ENCODE data around the gene LSS.

The LSS gene

GRCh38 chr21:46154955-46155513 lies 73.5 kb downstream of the LSS start:
- DNase-seq (ENCODE audit: low read depth in 2 of 2, low spot score in 1 of 2): no peak

GRCh38 chr21:46154155-46154954 lies 74.2 kb downstream of the LSS start:
- DNase-seq (ENCODE audit: low read depth in 2 of 2, low spot score in 1 of 2): no peak

- peak in 1 of 2 donors; percentile 29 for DNase-seq (ENCODE audit: low read depth in 2 of 2, low spot score in 1 of 2)
Observed at GRCh38 chr21:46153247-46154154, 75.1 kb downstream of the LSS start.

- no peak for DNase-seq (ENCODE audit: low read depth in 2 of 2, low spot score in 1 of 2)
Observed at GRCh38 chr21:46152927-46153246, 75.7 kb downstream of the LSS start.

DNA sequence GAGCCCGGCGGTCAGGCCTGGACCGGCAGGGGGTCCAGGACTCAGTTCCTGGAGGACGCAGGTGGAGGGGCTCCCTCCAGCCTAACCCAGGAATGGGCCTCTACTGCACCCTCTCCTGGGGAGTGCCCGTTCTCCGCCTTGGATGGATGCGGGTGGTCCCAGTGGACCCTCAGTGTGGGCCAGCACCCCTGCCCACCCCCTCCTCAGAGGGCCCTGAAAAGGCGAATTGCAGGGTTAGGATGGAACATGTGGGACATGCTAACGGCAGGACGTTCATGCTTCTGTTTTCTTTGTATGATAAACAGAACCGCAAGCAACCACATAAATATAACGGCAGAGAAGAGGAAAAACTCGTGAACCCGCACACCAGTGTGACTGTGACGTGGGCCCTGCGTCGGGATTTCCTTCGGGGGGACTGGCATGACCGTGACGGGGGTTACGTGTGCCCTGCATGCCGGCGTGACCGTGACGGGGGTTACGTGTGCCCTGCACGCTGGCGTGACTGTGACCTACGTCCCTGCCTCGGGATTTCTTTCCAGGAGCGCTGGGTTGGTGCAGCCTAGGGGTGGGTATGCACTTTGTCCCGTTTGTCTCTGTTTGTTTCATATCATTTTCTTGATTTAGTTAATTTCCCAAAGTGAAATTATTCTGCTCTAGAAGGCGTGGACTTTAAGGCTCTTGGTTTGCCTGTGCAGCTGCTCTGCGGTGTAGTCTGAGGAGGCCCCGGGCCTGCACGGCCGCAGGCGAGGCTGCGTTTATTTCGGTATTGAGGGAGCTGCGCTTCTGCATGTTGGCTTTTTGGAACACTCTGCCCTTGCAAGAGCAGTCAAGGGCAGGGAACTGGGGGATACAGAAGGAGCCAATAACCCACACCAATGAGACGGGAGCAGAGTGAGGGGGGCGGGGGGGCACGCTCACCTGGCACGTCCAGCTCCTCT lies 76.3 kb downstream of the LSS start:
- DNase-seq (ENCODE audit: low read depth in 2 of 2, low spot score in 1 of 2): no peak

DNA sequence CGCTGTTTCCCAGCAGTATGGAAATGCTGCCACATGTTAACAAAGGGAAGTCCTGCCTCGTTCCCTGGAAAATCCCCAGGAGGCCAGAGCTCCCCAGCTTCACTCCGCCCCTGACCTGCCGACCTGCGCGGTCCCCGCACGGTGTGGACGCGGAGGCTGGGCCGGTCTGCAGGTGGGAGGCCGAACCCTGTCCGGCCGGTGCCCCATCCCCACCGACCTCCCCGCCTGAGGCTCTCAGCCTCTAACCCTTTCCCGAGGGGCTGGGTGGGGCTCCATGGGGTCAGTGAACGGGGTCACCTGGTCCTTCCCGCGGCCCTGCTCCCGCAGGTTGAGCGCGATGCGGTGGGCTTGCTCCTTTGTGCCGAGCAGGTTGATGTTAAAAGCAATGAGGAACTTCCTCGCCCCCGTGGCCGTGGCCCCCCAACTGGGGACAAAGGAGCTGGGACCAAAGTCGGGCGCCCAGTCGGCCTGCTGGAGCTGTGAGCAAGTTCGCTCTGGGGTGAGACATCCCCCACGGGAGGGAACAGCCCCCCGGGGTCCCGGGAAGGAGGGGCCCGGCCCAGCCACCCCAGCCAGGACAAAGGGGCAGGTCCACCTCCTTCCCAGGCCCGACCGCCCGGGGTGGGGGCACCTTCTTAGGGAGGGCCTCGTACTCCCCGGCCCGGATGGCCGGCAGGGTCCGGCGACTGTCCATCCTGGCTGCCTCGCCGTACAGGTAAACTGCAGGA lies 77.1 kb downstream of the LSS start:
- DNase-seq (ENCODE audit: low read depth in 2 of 2, low spot score in 1 of 2): no peak

- no peak for DNase-seq (ENCODE audit: low read depth in 2 of 2, low spot score in 1 of 2)
Observed at GRCh38 chr21:46150491-46151121, 78.0 kb downstream of the LSS start.

DNA sequence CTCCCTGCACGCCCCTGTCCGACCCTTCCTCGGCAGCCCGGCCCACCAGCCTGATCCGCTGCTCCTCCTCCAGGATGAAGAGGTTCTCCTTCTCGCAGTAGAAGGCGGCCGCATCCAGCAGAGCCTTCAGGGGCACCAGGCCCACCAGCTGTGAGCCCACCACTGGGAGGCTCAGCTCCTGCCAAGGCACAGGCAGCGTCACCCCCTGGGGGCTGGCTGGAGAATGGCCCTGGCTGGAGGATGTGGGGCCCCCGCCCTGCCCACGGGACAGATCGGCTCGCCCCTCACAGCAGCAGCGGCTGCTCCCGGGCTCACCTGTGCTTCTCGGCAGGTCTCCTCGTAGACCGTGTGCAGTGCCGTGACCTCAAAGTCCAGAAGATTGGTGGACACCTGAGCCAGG lies 78.5 kb downstream of the LSS start:
- DNase-seq (ENCODE audit: low read depth in 2 of 2, low spot score in 1 of 2): no peak

GRCh38 chr21:46149205-46149901 lies 79.2 kb downstream of the LSS start:
- DNase-seq (ENCODE audit: low read depth in 2 of 2, low spot score in 1 of 2): no peak

GRCh38 chr21:46148106-46148505 lies 80.5 kb downstream of the LSS start:
- DNase-seq (ENCODE audit: low read depth in 2 of 2, low spot score in 1 of 2): no peak

GRCh38 chr21:46147429-46147828 lies 81.1 kb downstream of the LSS start:
- DNase-seq (ENCODE audit: low read depth in 2 of 2, low spot score in 1 of 2): peak; percentile 2 to 30

GRCh38 chr21:46146856-46147255 lies 81.7 kb downstream of the LSS start:
- no peak for DNase-seq (ENCODE audit: low read depth in 2 of 2, low spot score in 1 of 2)

DNA sequence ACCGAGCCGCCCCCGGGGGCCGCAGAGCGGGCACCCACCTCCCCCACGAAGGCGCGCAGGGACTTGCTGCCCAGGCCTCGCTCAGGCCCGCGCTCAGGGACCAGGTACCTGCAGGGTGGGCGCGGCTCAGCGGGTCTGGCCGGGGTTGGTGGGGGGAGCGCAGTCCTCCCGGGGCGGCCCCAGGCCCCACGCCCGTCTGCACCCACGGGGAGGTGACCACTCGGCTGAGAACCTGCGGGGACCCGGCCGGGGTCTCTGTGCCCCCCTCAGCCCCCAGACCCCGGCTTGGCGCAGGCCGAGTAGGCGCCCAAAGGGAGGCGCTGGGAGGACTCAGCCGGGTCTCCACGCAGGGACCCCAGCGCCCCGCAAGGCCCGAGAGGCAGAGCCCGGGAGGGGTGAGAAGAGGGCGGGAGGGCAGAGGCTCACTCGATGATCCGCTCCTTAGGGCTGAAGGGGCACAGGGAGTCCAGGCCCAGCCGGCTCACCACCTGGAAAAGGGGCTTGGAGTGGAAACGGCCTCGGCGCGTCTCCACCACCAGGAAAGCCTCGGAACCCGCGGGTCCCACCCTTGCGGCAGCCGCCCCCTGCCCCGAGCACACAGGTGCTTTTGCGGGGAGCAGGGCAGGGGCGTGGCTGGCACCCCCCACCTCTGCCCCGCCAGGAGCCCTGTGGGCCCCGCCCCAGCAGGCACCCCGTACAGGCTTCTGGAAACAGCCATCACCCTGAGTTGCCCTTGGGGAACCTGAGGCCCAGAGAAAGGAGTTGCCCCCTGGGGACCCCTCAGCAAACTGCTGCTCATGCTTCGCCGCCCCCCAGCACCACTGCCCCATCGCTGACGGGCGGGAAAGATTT lies 82.5 kb downstream of the LSS start:
- no peak for DNase-seq (ENCODE audit: low read depth in 2 of 2, low spot score in 1 of 2)

DNA sequence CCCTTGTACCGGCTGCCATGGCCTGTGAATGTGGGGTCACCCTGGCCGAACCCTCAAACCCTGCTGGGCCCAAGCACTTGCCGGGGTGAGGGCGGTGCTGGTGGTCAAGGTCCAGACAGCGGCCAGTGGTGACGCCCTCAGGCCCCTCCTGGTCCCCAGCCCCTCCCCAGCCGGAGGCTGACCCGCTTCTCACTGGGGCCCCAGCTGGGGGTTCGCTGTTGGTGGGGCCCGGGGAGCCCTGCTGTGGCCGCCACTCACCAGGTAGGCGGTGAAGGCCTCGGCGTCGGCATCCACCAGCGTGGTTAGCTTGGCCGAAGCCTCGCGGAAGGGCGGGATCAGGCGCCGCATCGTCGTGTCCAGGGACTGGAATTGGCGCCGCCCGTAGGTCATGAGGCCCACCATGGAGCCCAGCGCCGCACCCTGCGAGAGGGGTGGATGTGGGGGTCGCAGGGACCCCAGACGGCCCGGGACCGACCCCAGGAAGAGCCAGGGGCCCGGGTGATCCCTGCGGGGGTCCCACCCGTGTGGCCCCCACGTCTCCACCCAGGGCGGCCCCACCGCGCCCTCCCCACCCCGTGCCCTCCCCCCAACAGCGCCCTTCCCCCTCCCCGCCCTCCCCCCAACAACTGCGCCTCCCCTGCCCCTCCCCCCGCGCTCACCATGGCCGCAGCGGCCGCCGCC lies 83.3 kb downstream of the LSS start:
- no peak for DNase-seq (ENCODE audit: low read depth in 2 of 2, low spot score in 1 of 2)

DNA sequence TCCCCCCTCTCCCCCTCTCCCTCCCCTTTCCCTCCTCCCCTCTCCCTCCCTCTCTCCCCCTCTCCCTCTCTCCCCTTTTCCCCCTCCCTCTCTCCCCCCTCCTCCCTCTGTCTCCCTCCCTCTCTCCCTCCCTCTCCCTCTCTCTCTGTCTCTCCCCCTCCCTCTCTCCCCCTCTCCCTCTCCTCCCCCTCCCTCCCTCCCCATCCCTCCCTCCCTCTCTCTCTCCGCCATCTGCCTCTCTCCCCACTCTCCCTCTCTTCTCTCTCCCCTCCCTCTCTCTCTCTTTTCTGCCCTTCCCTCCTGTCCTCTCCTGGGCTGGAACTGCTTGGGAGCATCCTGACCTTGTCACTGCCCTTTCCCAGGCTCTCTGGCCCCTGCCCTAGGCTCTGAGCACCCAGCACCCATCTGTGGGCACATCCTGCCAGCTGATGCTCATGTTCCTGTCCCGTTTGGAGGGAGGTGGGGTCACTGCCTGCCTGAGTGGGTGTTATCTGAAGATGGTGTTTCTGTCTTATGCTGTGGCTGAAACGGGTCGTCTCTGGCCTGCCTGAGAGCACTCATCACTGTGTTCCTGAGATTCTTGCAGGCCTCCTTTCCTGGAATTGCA lies 84.0 kb downstream of the LSS start:
- DNase-seq (ENCODE audit: low read depth in 2 of 2, low spot score in 1 of 2): no peak

GRCh38 chr21:46142582-46143473 lies 85.7 kb downstream of the LSS start:
- DNase-seq (ENCODE audit: low read depth in 2 of 2, low spot score in 1 of 2): no peak

Measured in stimulated activated CD8-positive, alpha-beta memory T cell treated with anti-CD3 and anti-CD28 coated beads, Interleukin-4, amount 100 ng/mL, for 1 hour (primary cell).